Testis (tissue), 3 donors: Measurements from ENCODE around the gene USH1G. TPM values are rescaled to one million over a fixed set of nuclear protein-coding genes. Genes with fewer than 3 reads are reported as not detected.

ENCODE experiments used
- DNase-seq: peaks from one replicate; pipeline ENCODE4 v3.0.0-alpha.2; 2019
- H3K27ac ChIP-seq, 2 donors: fragments of 200-600 bp; sonication (generic); one replicate each; pipeline ENCODE4 v1.5.1; 2019
- H3K27me3 ChIP-seq: fragments of 200-600 bp; sonication (generic); one replicate; pipeline ENCODE4 v1.5.1; 2019
- H3K36me3 ChIP-seq: fragments of 200-600 bp; sonication (generic); one replicate; pipeline ENCODE4 v1.5.1; 2017; ENCODE audit warnings: low read depth; ENCODE audit errors: missing control alignments
- H3K4me1 ChIP-seq: fragments of 200-600 bp; sonication (generic); one replicate; pipeline ENCODE4 v1.5.1; 2019
- H3K4me3 ChIP-seq, 2 donors: fragments of 200-600 bp; sonication (generic); one replicate each; pipeline ENCODE4 v1.5.1; 2017 to 2019
- H3K9me3 ChIP-seq: fragments of 200-600 bp; sonication (generic); one replicate; pipeline ENCODE4 v1.5.1; 2017
- CTCF ChIP-seq, 3 experiments: fragments of 450-650 bp in 2 of 3; fragments of 200-600 bp in 1 of 3; sonication (generic) in 1 of 3; IDR thresholded peaks; one replicate each; pipeline ENCODE4 v1.5.1; 2016 to 2019; ENCODE audit warnings: antibody characterized with exemption in 3 of 3, mild to moderate bottlenecking in 2 of 3, moderate library complexity in 1 of 3
- POLR2A ChIP-seq: fragments of 450-650 bp; IDR thresholded peaks from one replicate; pipeline ENCODE4 v1.6.1; 2017; ENCODE audit warnings: antibody characterized with exemption, mild to moderate bottlenecking, moderate library complexity
- WGBS, 2 donors: methylation state at CpG; one replicate each; pipeline ENCODE4 v1.1.5; 2018; 5-methylcytosine and 5-hydroxymethylcytosine counted together
- intact Hi-C: fragments of 100-400 bp; cut with DNase I; formaldehyde crosslinking; loops from one replicate; pipeline ENCODE4 v1.15.1; 2023; ENCODE audit warnings: low total_unique reads
- polyA plus RNA-seq: library from polyadenylated mRNA; stranded (reverse); fragments of 350-450 nt; fragmentation: Illumina TruSeq; extraction: RNeasy Lipid Tissue Mini Kit (QIAGEN cat#74804); gene quantifications from one replicate; pipeline ENCODE4 v1.2.3, GENCODE V29; 2014; ENCODE audit warnings: low read depth, low replicate concordance; ENCODE audit not compliant: insufficient read depth
- total RNA-seq, 2 donors: library from RNA; depleted of rRNA; stranded (reverse); fragments of >200 nt; gene quantifications; one replicate each; pipeline ENCODE4 v1.2.3, GENCODE V29; 2016

Gene USH1G
- total and polyA plus RNA-seq, 3 donors from 2014 or later: 1.1 to 2.1 (median 2.0) TPM

- 56 to 67% methylated on average over 6 of the region's 6 CpGs for WGBS, 2 donors
- no peak for TF ChIP-seq POLR2A
- TF ChIP-seq CTCF (IDR thresholded peaks at IDR 0.05): no peak
- H3K4me1 ChIP-seq: no peaks in the 10 kb centered on the region
- no peaks in the 10 kb centered on the region for H3K9me3 ChIP-seq
- intact Hi-C loops: no loop called here
- H3K27me3 ChIP-seq: no peaks in the 10 kb centered on the region
- no peak overlapping the region for H3K27ac ChIP-seq
- H3K36me3 ChIP-seq: no peaks in the 10 kb centered on the region
- no peak for DNase-seq
- no peak overlapping the region for H3K4me3 ChIP-seq
Measured at GRCh38 chr17:74945543-74945942, 22.5 kb upstream of the USH1G start.

GRCh38 chr17:74943808-74944522, 20.9 kb upstream of the USH1G start:
- WGBS, 2 donors: 78% methylated on average over 12 to 13 of the region's 13 CpGs
- Histone ChIP-seq H3K4me1 (no peaks in the 10 kb centered on the region), H3K9me3 (no peaks in the 10 kb centered on the region), H3K4me3 (no peak overlapping the region), H3K36me3 (no peaks in the 10 kb centered on the region), H3K27ac (no peak overlapping the region), H3K27me3 (no peaks in the 10 kb centered on the region)
- intact Hi-C loops: no loop called here
- no peak for TF ChIP-seq CTCF (IDR thresholded peaks at IDR 0.05)
- TF ChIP-seq POLR2A: no peak
- no peak for DNase-seq

- Histone ChIP-seq H3K4me3 (no peak overlapping the region), H3K9me3 (no peaks in the 10 kb centered on the region), H3K27me3 (no peaks in the 10 kb centered on the region), H3K36me3 (no peaks in the 10 kb centered on the region), H3K4me1 (no peaks in the 10 kb centered on the region), H3K27ac (no peak overlapping the region)
- intact Hi-C loops: no loop called here
- 78 to 80% methylated on average over 4 to 21 of the region's 21 CpGs for WGBS, 2 donors
- TF ChIP-seq CTCF (IDR thresholded peaks at IDR 0.05): no peak
- no peak for TF ChIP-seq POLR2A
- no peak for DNase-seq
Measured at GRCh38 chr17:74941128-74941725, 18.2 kb upstream of the USH1G start.

GRCh38 chr17:74939534-74939933, 16.5 kb upstream of the USH1G start:
- no peak for DNase-seq
- no peaks in the 10 kb centered on the region for H3K27me3 ChIP-seq
- no peak for TF ChIP-seq CTCF (IDR thresholded peaks at IDR 0.05)
- TF ChIP-seq POLR2A: no peak

More at GRCh38 chr17:74939534-74939933, 16.5 kb upstream of the USH1G start:
- no peak overlapping the region for H3K4me3 ChIP-seq
- WGBS, 2 donors: 58 to 62% methylated on average over 8 of the region's 8 CpGs
- intact Hi-C loops: no loop called here
- H3K9me3 ChIP-seq: no peaks in the 10 kb centered on the region
- no peaks in the 10 kb centered on the region for H3K36me3 ChIP-seq
- no peaks in the 10 kb centered on the region for H3K4me1 ChIP-seq
- H3K27ac ChIP-seq: no peak overlapping the region
